ENCODE results near the gene KRT34. TPM values are rescaled to one million over a fixed set of nuclear protein-coding genes. Genes with fewer than 3 reads are reported as not detected.

Gene KRT34
- total RNA-seq, 1 donor from 2014 or later = not detected

DNA sequence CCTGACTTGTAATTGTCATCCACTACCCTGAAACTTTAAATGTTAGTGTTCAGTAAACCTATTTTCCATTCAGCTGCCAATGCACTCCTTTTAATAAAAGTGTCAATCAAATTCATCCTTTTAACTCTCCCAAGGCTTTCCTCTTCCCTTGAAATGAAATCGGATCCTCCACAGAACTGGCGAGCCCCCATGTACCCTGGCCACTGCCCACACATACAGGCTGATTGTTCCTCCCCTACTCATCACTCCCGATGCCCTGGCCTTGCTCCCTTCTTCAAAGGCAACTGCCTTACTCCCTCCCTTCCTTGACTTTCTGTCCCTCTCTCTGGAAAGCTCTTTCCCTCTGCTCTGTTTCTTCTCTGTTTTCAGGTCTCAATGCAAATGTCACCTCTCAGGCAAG, 39.1 kb downstream of the KRT34 start:
- DNase-seq (ENCODE audit: low read depth) = no peak
- no peak for FAIRE-seq
- Mint-ChIP-seq H3K36me3 (ENCODE audit: low read depth, unreplicated experiment) (no peaks in the 10 kb centered on the region), H3K27ac (ENCODE audit: unreplicated experiment) (no peak overlapping the region), H3K4me1 (ENCODE audit: low read depth, unreplicated experiment) (no peaks in the 10 kb centered on the region), H3K9me3 (ENCODE audit: unreplicated experiment) (peaks cover 11% of the 10 kb centered on the region), H3K4me3 (ENCODE audit: unreplicated experiment) (no peak overlapping the region), H3K27me3 (ENCODE audit: low read depth, unreplicated experiment) (peaks cover 6% of the 10 kb centered on the region)
- no peaks in the 10 kb centered on the region for H3K79me2 ChIP-seq (ENCODE audit: insufficient read depth, low read length)
- H3K4me1 ChIP-seq (ENCODE audit: insufficient read depth, low read length) = no peaks in the 10 kb centered on the region
- no peak overlapping the region for H3K4me2 ChIP-seq (ENCODE audit: low read length)
- no peaks in the 10 kb centered on the region for H4K20me1 ChIP-seq (ENCODE audit: insufficient read depth, low read length)
- no peak overlapping the region for H2AFZ ChIP-seq (ENCODE audit: low read depth, low read length)
- no peaks in the 10 kb centered on the region for H3K36me3 ChIP-seq (ENCODE audit: insufficient read depth, low read length)
- H3K9ac ChIP-seq (ENCODE audit: low read length) = no peak overlapping the region
- no peaks in the 10 kb centered on the region for H3K27me3 ChIP-seq (ENCODE audit: insufficient read depth, low read length)
- no peak overlapping the region for H3K27ac ChIP-seq (ENCODE audit: low read depth, low read length)
- no peak for TF ChIP-seq CTCF (IDR thresholded peaks at IDR 0.05; ENCODE audit: insufficient read depth, low read depth, low read length)
- no peak for TF ChIP-seq EZH2 (IDR thresholded peaks at IDR 0.05; ENCODE audit: insufficient read depth, low read length)
- H3K4me3 ChIP-seq (ENCODE audit: insufficient read depth, low read depth, low read length) = no peak overlapping the region
- H3K9me3 ChIP-seq (ENCODE audit: insufficient read depth, low read depth, low read length) = peaks cover 2% of the 10 kb centered on the region

GRCh38 chr17:41340934-41341861, 40.9 kb downstream of the KRT34 start:
- H3K4me1 Mint-ChIP-seq (ENCODE audit: low read depth, unreplicated experiment) = no peaks in the 10 kb centered on the region
- H3K9me3 Mint-ChIP-seq (ENCODE audit: unreplicated experiment) = peaks cover 11% of the 10 kb centered on the region
- Histone ChIP-seq H3K4me3 (ENCODE audit: insufficient read depth, low read depth, low read length) (no peak overlapping the region), H3K27me3 (ENCODE audit: insufficient read depth, low read length) (no peaks in the 10 kb centered on the region), H3K27ac (ENCODE audit: low read depth, low read length) (no peak overlapping the region), H3K9ac (ENCODE audit: low read length) (no peak overlapping the region), H3K4me1 (ENCODE audit: insufficient read depth, low read length) (no peaks in the 10 kb centered on the region), H4K20me1 (ENCODE audit: insufficient read depth, low read length) (no peaks in the 10 kb centered on the region), H2AFZ (ENCODE audit: low read depth, low read length) (no peak overlapping the region), H3K4me2 (ENCODE audit: low read length) (no peak overlapping the region), H3K36me3 (ENCODE audit: insufficient read depth, low read length) (no peaks in the 10 kb centered on the region), H3K79me2 (ENCODE audit: insufficient read depth, low read length) (no peaks in the 10 kb centered on the region), H3K9me3 (ENCODE audit: insufficient read depth, low read depth, low read length) (peaks cover 2% of the 10 kb centered on the region)
- peaks cover 5% of the 10 kb centered on the region for H3K27me3 Mint-ChIP-seq (ENCODE audit: low read depth, unreplicated experiment)
- no peak overlapping the region for H3K27ac Mint-ChIP-seq (ENCODE audit: unreplicated experiment)
- H3K36me3 Mint-ChIP-seq (ENCODE audit: low read depth, unreplicated experiment) = no peaks in the 10 kb centered on the region
- DNase-seq (ENCODE audit: low read depth) = no peak
- TF ChIP-seq CTCF (IDR thresholded peaks at IDR 0.05; ENCODE audit: insufficient read depth, low read depth, low read length) (no peak), EZH2 (IDR thresholded peaks at IDR 0.05; ENCODE audit: insufficient read depth, low read length) (no peak)
- H3K4me3 Mint-ChIP-seq (ENCODE audit: unreplicated experiment) = no peak overlapping the region
- FAIRE-seq = no peak

DNA sequence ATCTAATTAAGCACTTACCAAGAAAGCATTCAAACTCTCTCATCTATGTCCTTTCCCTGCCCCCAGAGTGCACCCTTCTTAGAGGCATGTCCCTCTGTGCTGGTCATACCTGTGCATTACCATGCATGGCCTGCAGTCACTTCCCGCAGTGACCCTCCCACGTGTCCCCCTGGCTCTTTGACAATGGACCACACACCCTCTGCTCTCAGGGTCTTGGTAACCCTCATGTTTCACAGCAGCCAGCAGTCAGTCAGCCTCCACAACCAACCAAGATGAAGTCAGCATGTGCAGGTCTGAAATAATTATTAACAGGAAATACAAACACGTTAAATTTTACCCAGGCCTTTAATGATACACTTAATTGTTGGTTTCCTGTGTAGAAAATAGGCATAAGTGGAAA, 41.6 kb downstream of the KRT34 start:
- TF ChIP-seq EZH2 (IDR thresholded peaks at IDR 0.05; ENCODE audit: insufficient read depth, low read length) (no peak), CTCF (IDR thresholded peaks at IDR 0.05; ENCODE audit: insufficient read depth, low read depth, low read length) (no peak)
- Histone ChIP-seq H3K4me2 (ENCODE audit: low read length) (no peak overlapping the region), H3K79me2 (ENCODE audit: insufficient read depth, low read length) (no peaks in the 10 kb centered on the region), H4K20me1 (ENCODE audit: insufficient read depth, low read length) (no peaks in the 10 kb centered on the region), H3K36me3 (ENCODE audit: insufficient read depth, low read length) (no peaks in the 10 kb centered on the region), H2AFZ (ENCODE audit: low read depth, low read length) (no peak overlapping the region), H3K27ac (ENCODE audit: low read depth, low read length) (no peak overlapping the region), H3K4me3 (ENCODE audit: insufficient read depth, low read depth, low read length) (no peak overlapping the region), H3K4me1 (ENCODE audit: insufficient read depth, low read length) (no peaks in the 10 kb centered on the region), H3K9me3 (ENCODE audit: insufficient read depth, low read depth, low read length) (peaks cover 2% of the 10 kb centered on the region), H3K9ac (ENCODE audit: low read length) (no peak overlapping the region), H3K27me3 (ENCODE audit: insufficient read depth, low read length) (no peaks in the 10 kb centered on the region)
- Mint-ChIP-seq H3K4me3 (ENCODE audit: unreplicated experiment) (no peak overlapping the region), H3K27me3 (ENCODE audit: low read depth, unreplicated experiment) (peaks cover 11% of the 10 kb centered on the region), H3K36me3 (ENCODE audit: low read depth, unreplicated experiment) (no peaks in the 10 kb centered on the region), H3K27ac (ENCODE audit: unreplicated experiment) (no peak overlapping the region), H3K4me1 (ENCODE audit: low read depth, unreplicated experiment) (no peaks in the 10 kb centered on the region), H3K9me3 (ENCODE audit: unreplicated experiment) (peaks cover 11% of the 10 kb centered on the region)
- FAIRE-seq (no peak), DNase-seq (ENCODE audit: low read depth) (no peak)

Measured in astrocyte (in vitro differentiated cells and primary cell).